Mesothelial cell of epicardium (in vitro differentiated cells): ENCODE results near the gene RELT. TPM values are rescaled to one million over a fixed set of nuclear protein-coding genes. Genes with fewer than 3 reads are reported as not detected.

Experiments used
- DNase-seq, 2 experiments: peaks; one replicate each; pipeline ENCODE4 v3.0.0; 2021; ENCODE audit warnings: low spot score in 2 of 2; ENCODE audit not compliant: unreplicated experiment in 2 of 2
- H3K27ac Mint-ChIP-seq: 2 replicates; pipeline ENCODE4 v1.8.0; 2021; ENCODE audit warnings: mixed read lengths
- H3K27me3 Mint-ChIP-seq: 2 replicates; pipeline ENCODE4 v1.8.0; 2021; ENCODE audit warnings: low read depth, mixed read lengths
- H3K36me3 Mint-ChIP-seq: 2 replicates; pipeline ENCODE4 v1.8.0; 2021; ENCODE audit warnings: mixed read lengths
- H3K4me1 Mint-ChIP-seq: 2 replicates; pipeline ENCODE4 v1.8.0; 2021; ENCODE audit warnings: mixed read lengths
- H3K4me3 Mint-ChIP-seq: 2 replicates; pipeline ENCODE4 v1.8.0; 2021; ENCODE audit warnings: mild to moderate bottlenecking, moderate library complexity, mixed read lengths
- H3K9me3 Mint-ChIP-seq: 2 replicates; pipeline ENCODE4 v1.8.0; 2021; ENCODE audit warnings: mixed read lengths
- CTCF ChIP-seq: fragments of 200-600 bp; sonication (generic); IDR thresholded peaks from one replicate; pipeline ENCODE4 v1.5.0; 2021; ENCODE audit warnings: antibody characterized with exemption; ENCODE audit not compliant: unreplicated experiment
- total RNA-seq: library from RNA; stranded (reverse); gene quantifications from 3 replicates; pipeline ENCODE4 v1.2.1, GENCODE V29; 2021

RELT gene
- total RNA-seq, 1 donor from 2014 or later = 5.1 TPM

GRCh38 chr11:73372375-73372993, 3.7 kb upstream of the RELT start:
- peaks cover 11% of the 10 kb centered on the region for H3K4me1 Mint-ChIP-seq
- DNase-seq = no peak
- no peaks in the 10 kb centered on the region for H3K36me3 Mint-ChIP-seq

GRCh38 chr11:73374151-73374550, 2.0 kb upstream of the RELT start:
- H3K9me3 Mint-ChIP-seq = no peaks in the 10 kb centered on the region
- H3K4me3 Mint-ChIP-seq = no peak overlapping the region
- peaks cover 11% of the 10 kb centered on the region for H3K4me1 Mint-ChIP-seq
- no peaks in the 10 kb centered on the region for H3K36me3 Mint-ChIP-seq
- no peaks in the 10 kb centered on the region for H3K27me3 Mint-ChIP-seq
- no peak for TF ChIP-seq CTCF
- no peak for DNase-seq
- H3K27ac Mint-ChIP-seq = no peak overlapping the region

More at GRCh38 chr11:73372375-73372993, 3.7 kb upstream of the RELT start:
- no peak overlapping the region for H3K27ac Mint-ChIP-seq
- no peak overlapping the region for H3K4me3 Mint-ChIP-seq
- H3K27me3 Mint-ChIP-seq = no peaks in the 10 kb centered on the region
- no peaks in the 10 kb centered on the region for H3K9me3 Mint-ChIP-seq
- no peak for TF ChIP-seq CTCF

GRCh38 chr11:73375830-73376159, 404 bp upstream of the RELT start:
- TF ChIP-seq CTCF = no peak
- Mint-ChIP-seq H3K27ac (peak overlapping the region; percentile 69), H3K4me1 (peaks cover 11% of the 10 kb centered on the region), H3K36me3 (no peaks in the 10 kb centered on the region), H3K4me3 (peak overlapping the region; percentile 60), H3K9me3 (no peaks in the 10 kb centered on the region), H3K27me3 (no peaks in the 10 kb centered on the region)
- DNase-seq = no peak

GRCh38 chr11:73376803-73377629, 817 bp downstream of the RELT start:
- TF ChIP-seq CTCF = no peak
- H3K4me1 Mint-ChIP-seq = peaks cover 14% of the 10 kb centered on the region
- peak in 1 of 2 experiments; percentile 51 for DNase-seq
- H3K9me3 Mint-ChIP-seq = no peaks in the 10 kb centered on the region
- peak overlapping the region; percentile 76 for H3K4me3 Mint-ChIP-seq
- H3K27ac Mint-ChIP-seq = no peak overlapping the region
- H3K36me3 Mint-ChIP-seq = no peaks in the 10 kb centered on the region
- no peaks in the 10 kb centered on the region for H3K27me3 Mint-ChIP-seq

- Mint-ChIP-seq H3K27ac (no peak overlapping the region), H3K9me3 (no peaks in the 10 kb centered on the region), H3K36me3 (no peaks in the 10 kb centered on the region), H3K27me3 (no peaks in the 10 kb centered on the region), H3K4me3 (no peak overlapping the region), H3K4me1 (peaks cover 22% of the 10 kb centered on the region)
- no peak for TF ChIP-seq CTCF
- DNase-seq = no peak
These were observed 3.1 kb downstream of the RELT start for GRCh38 chr11:73379189-73379880.
